Measurements from ENCODE around the gene RAD17.

- TF ChIP-seq EZH2phosphoT487 (IDR thresholded peaks at IDR 0.05; ENCODE audit: insufficient read depth, low read depth) (no peak), EZH2 (IDR thresholded peaks at IDR 0.05; ENCODE audit: insufficient read depth, poor library complexity, severe bottlenecking) (no peak)
These were observed 34.8 kb upstream of the RAD17 start for GRCh38 chr5:69334793-69335268.

Data from GM23248 (cell line).